Eye (tissue), 1 donor: ENCODE results near the gene GABRR1.

Experiments
- DNase-seq: peaks from one replicate; pipeline ENCODE4 v3.0.0-alpha.2; 2015

Gene GABRR1

GRCh38 chr6:89214197-89214596 lies 3.0 kb downstream of the GABRR1 start:
- DNase-seq, result no peak

- DNase-seq, result no peak
Measured at GRCh38 chr6:89212472-89212871, 4.7 kb downstream of the GABRR1 start.

GRCh38 chr6:89209457-89209856 lies 7.7 kb downstream of the GABRR1 start:
- no peak for DNase-seq

GRCh38 chr6:89208551-89208950 lies 8.6 kb downstream of the GABRR1 start:
- DNase-seq, result no peak

GRCh38 chr6:89205819-89206218 lies 11.3 kb downstream of the GABRR1 start:
- no peak for DNase-seq

- DNase-seq, result no peak
Measured at GRCh38 chr6:89204096-89204495, 13.1 kb downstream of the GABRR1 start.

- DNase-seq, result no peak
Measured at GRCh38 chr6:89200706-89201215, 16.4 kb downstream of the GABRR1 start.

GRCh38 chr6:89199579-89199978 lies 17.6 kb downstream of the GABRR1 start:
- no peak for DNase-seq

GRCh38 chr6:89198235-89198634 lies 18.9 kb downstream of the GABRR1 start:
- no peak for DNase-seq

GRCh38 chr6:89197141-89197540 lies 20.0 kb downstream of the GABRR1 start:
- DNase-seq, result no peak

- no peak for DNase-seq
Measured at GRCh38 chr6:89194559-89194958, 22.6 kb downstream of the GABRR1 start.

- DNase-seq, result peak; percentile 77
Measured at GRCh38 chr6:89190741-89191140, 26.4 kb downstream of the GABRR1 start.

- DNase-seq, result no peak
Measured at GRCh38 chr6:89187504-89187903, 29.7 kb downstream of the GABRR1 start.

- no peak for DNase-seq
Measured at GRCh38 chr6:89186762-89187161, 30.4 kb downstream of the GABRR1 start.

- DNase-seq, result no peak
Measured at GRCh38 chr6:89184344-89184743, 32.8 kb downstream of the GABRR1 start.

GRCh38 chr6:89183294-89183693 lies 33.9 kb downstream of the GABRR1 start:
- no peak for DNase-seq

GRCh38 chr6:89180971-89181370 lies 36.2 kb downstream of the GABRR1 start:
- peak; percentile 14 for DNase-seq

GRCh38 chr6:89180112-89180511 lies 37.0 kb downstream of the GABRR1 start:
- DNase-seq, result no peak

GRCh38 chr6:89173634-89174033 lies 43.5 kb downstream of the GABRR1 start:
- no peak for DNase-seq

- DNase-seq, result no peak
Measured at GRCh38 chr6:89172131-89172530, 45.0 kb downstream of the GABRR1 start.

- no peak for DNase-seq
Measured at GRCh38 chr6:89162047-89162371, 55.1 kb downstream of the GABRR1 start.

GRCh38 chr6:89161326-89162046 lies 55.7 kb downstream of the GABRR1 start:
- peak; percentile 18 for DNase-seq

GRCh38 chr6:89160331-89161092 lies 56.6 kb downstream of the GABRR1 start:
- no peak for DNase-seq

- DNase-seq, result no peak
Measured at GRCh38 chr6:89154131-89154530, 63.0 kb downstream of the GABRR1 start.
